ENCODE results near the gene ZNF536. TPM values are rescaled to one million over a fixed set of nuclear protein-coding genes. Genes with fewer than 3 reads are reported as not detected.

The ZNF536 gene
- not detected in 2 replicates for total RNA-seq

DNA sequence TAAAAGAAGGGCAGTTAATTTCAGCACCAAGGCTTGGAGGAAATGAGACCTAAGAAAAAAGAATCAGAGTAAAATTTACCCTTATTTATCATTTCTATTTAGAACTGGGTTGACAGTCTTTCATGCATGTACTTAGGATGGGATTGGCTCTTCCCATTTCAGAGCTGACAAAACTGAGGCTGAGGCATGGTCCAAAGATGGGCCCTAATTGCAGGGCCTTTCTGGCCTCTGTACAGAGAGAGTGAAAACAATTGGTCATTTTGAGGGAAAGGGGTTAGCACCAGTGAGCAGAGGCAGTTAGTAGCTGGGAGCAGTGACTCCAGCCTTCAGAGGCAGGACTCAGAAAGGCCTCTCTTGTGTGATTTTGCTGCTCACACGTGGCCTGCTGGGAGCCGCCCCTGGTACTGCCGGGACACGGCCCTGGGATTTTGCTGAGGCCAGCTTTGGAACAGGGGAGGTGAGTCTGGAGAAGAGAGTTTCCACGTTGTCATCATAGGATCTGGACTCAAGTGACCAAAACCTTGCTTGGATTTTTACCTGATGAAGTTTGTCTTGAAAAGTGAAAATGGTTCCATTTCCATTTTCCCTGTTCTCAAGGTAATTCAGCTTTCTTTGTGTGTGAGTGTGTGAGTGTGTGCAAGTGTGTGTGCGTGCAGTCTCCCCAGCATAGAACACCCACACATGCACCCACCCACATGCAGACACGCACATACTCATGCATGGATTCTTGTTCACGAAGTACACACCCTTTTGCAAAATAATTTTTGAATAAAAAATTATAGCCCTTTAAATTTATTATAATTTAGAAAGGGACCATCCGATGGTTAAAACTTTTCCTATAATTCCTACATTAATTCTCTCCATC lies at the start of gene ZNF536:
ZNF536 (plus strand) TSS at position 425 of the 865 bp plus-strand sequence. CDS start 71,179 bp downstream, outside the sequence.

